Peyer's patch (tissue), 4 donors: ENCODE data around the gene KAZN.

Source experiments
- CTCF ChIP-seq, 6 experiments: fragments of 450-650 bp in 4 of 6; fragments of 200-600 bp in 2 of 6; sonication (generic) in 1 of 6; IDR thresholded peaks; one replicate each; pipeline ENCODE4 v1.5.1; 2017 to 2019; ENCODE audit warnings: antibody characterized with exemption in 6 of 6, mild to moderate bottlenecking in 3 of 6, moderate library complexity in 1 of 6
- POLR2A ChIP-seq, 2 donors: fragments of 450-650 bp; IDR thresholded peaks; one replicate each; pipeline ENCODE4 v1.5.1; 2017; ENCODE audit warnings: antibody characterized with exemption in 2 of 2, mild to moderate bottlenecking in 2 of 2, moderate library complexity in 2 of 2

GRCh38 chr1:14994841-14995437 lies 396.5 kb downstream of the KAZN start:
- TF ChIP-seq CTCF (IDR thresholded peaks at IDR 0.05) (no peak), POLR2A (IDR thresholded peaks at IDR 0.05) (no peak)
